ENCODE results near the gene TMEM169. TPM values are rescaled to one million over a fixed set of nuclear protein-coding genes. Genes with fewer than 3 reads are reported as not detected.

TMEM169 gene
- polyA plus RNA-seq (2013, experiment 1 of 2): 61.7 TPM
- polyA plus RNA-seq (2013, experiment 2 of 2): 62.7 TPM

GRCh38 chr2:216081487-216082116 is at the start of gene TMEM169, which contains the start of gene PECR:
Gene TMEM169, plus strand, starts transcription at chr2:216081919. Its CDS starts 14,045 bp downstream, at chr2:216095964.
Gene PECR, minus strand, starts transcription at chr2:216081809. Its CDS starts 68 bp downstream, at chr2:216081741.
- H2AK5ac ChIP-seq (ENCODE audit: low read depth, low read length): peak within 1 kb of the TSS; percentile 94
- WGBS, 2 donors (ENCODE audit: extremely low coverage in 2 of 2, insufficient read length in 2 of 2, insufficient replicate concordance in 1 of 2): no CpG with 5 or more reads among the region's 44 CpGs
- peak within 1 kb of the TSS; percentile 77 to 93 for H3K4me3 ChIP-seq (ENCODE audit: low read length in 2 of 2)
- peaks cover 0 to 4% of the 10 kb centered on the region in 2 donors for H3K36me3 ChIP-seq (replicated peaks in 1 of 2; ENCODE audit: control insufficient read depth in 2 of 2, insufficient read depth in 2 of 2, low read length in 2 of 2)
- peaks cover 6 to 16% of the 10 kb centered on the region in 2 donors for H3K4me1 ChIP-seq (ENCODE audit: control insufficient read depth in 2 of 2, insufficient read depth in 1 of 2, low read depth in 1 of 2, low read length in 2 of 2)
- peak within 1 kb of the TSS; percentile 94 for H3K4me2 ChIP-seq (ENCODE audit: insufficient read depth, low read length, poor library complexity, severe bottlenecking)
- H2AFZ ChIP-seq (ENCODE audit: low read length): peak within 1 kb of the TSS; percentile 92
- no peak within 1 kb of the TSS for H4K91ac ChIP-seq (ENCODE audit: low read depth, low read length, poor library complexity)
- H2BK12ac ChIP-seq (ENCODE audit: low read length): peak within 1 kb of the TSS; percentile 100
- peak within 1 kb of the TSS; percentile 100 for H3K18ac ChIP-seq (ENCODE audit: low read length)
- peak within 1 kb of the TSS; percentile 82 for H4K8ac ChIP-seq (ENCODE audit: low read depth, low read length)
- DNase-seq (ENCODE audit: low spot score): peak; percentile 69
- no peaks in the 10 kb centered on the region for H3K9me3 ChIP-seq (replicated peaks in 1 of 2; ENCODE audit: control insufficient read depth in 2 of 2, insufficient read depth in 1 of 2, low read depth in 1 of 2, low read length in 2 of 2)
- H3K27ac ChIP-seq (replicated peaks; ENCODE audit: low read length): peak within 1 kb of the TSS; percentile 95
- H3K14ac ChIP-seq (ENCODE audit: low read length): peak within 1 kb of the TSS; percentile 99
- peak within 1 kb of the TSS; percentile 99 for H3K9ac ChIP-seq (ENCODE audit: low read depth, low read length, poor library complexity)
- H2BK5ac ChIP-seq (ENCODE audit: low read length): peak within 1 kb of the TSS; percentile 99
- peak within 1 kb of the TSS; percentile 91 for H2BK120ac ChIP-seq (ENCODE audit: low read depth, low read length)
- no peaks in the 10 kb centered on the region for H3K27me3 ChIP-seq (ENCODE audit: control insufficient read depth in 3 of 3, insufficient read depth in 3 of 3, low read depth in 1 of 3, low read length in 3 of 3)
- H3K4ac ChIP-seq (ENCODE audit: low read length): no peak within 1 kb of the TSS
- H3K79me1 ChIP-seq (ENCODE audit: low read depth, low read length): peaks cover 1% of the 10 kb centered on the region
- peak within 1 kb of the TSS; percentile 99 for H2BK15ac ChIP-seq (ENCODE audit: low read length)
- H3K23ac ChIP-seq (ENCODE audit: low read depth, low read length, poor library complexity): peak within 1 kb of the TSS; percentile 99

- Histone ChIP-seq H2AK5ac (ENCODE audit: low read depth, low read length) (no peak overlapping the region), H3K4me3 (ENCODE audit: low read length in 2 of 2) (no peak overlapping the region), H3K79me1 (ENCODE audit: low read depth, low read length) (no peaks in the 10 kb centered on the region), H3K23ac (ENCODE audit: low read depth, low read length, poor library complexity) (no peak overlapping the region), H2BK15ac (ENCODE audit: low read length) (no peak overlapping the region), H2AFZ (ENCODE audit: low read length) (no peak overlapping the region), H3K9me3 (replicated peaks in 1 of 2; ENCODE audit: control insufficient read depth in 2 of 2, insufficient read depth in 1 of 2, low read depth in 1 of 2, low read length in 2 of 2) (no peaks in the 10 kb centered on the region), H2BK12ac (ENCODE audit: low read length) (no peak overlapping the region), H4K8ac (ENCODE audit: low read depth, low read length) (no peak overlapping the region), H3K4me2 (ENCODE audit: insufficient read depth, low read length, poor library complexity, severe bottlenecking) (no peak overlapping the region), H3K14ac (ENCODE audit: low read length) (no peak overlapping the region), H3K27me3 (ENCODE audit: control insufficient read depth in 3 of 3, insufficient read depth in 3 of 3, low read depth in 1 of 3, low read length in 3 of 3) (no peaks in the 10 kb centered on the region), H2BK120ac (ENCODE audit: low read depth, low read length) (no peak overlapping the region), H3K27ac (replicated peaks; ENCODE audit: low read length) (no peak overlapping the region), H3K36me3 (replicated peaks in 1 of 2; ENCODE audit: control insufficient read depth in 2 of 2, insufficient read depth in 2 of 2, low read length in 2 of 2) (peaks cover 0 to 18% of the 10 kb centered on the region in 2 donors), H4K91ac (ENCODE audit: low read depth, low read length, poor library complexity) (no peak overlapping the region), H3K4ac (ENCODE audit: low read length) (no peak overlapping the region), H2BK5ac (ENCODE audit: low read length) (no peak overlapping the region), H3K18ac (ENCODE audit: low read length) (no peak overlapping the region), H3K4me1 (ENCODE audit: control insufficient read depth in 2 of 2, insufficient read depth in 1 of 2, low read depth in 1 of 2, low read length in 2 of 2) (peaks cover 0 to 13% of the 10 kb centered on the region in 2 donors), H3K9ac (ENCODE audit: low read depth, low read length, poor library complexity) (no peak overlapping the region)
- DNase-seq (ENCODE audit: low spot score): no peak
- WGBS, 2 donors (ENCODE audit: extremely low coverage in 2 of 2, insufficient read length in 2 of 2, insufficient replicate concordance in 1 of 2): no CpG with 5 or more reads among the region's 1 CpG
Observed at GRCh38 chr2:216031960-216032689, 49.6 kb upstream of the TMEM169 start.

- no peak overlapping the region for H2BK5ac ChIP-seq (ENCODE audit: low read length)
- no peak for DNase-seq (ENCODE audit: low spot score)
- no peak overlapping the region for H4K91ac ChIP-seq (ENCODE audit: low read depth, low read length, poor library complexity)
- H2BK12ac ChIP-seq (ENCODE audit: low read length): no peak overlapping the region
- no peak overlapping the region for H3K27ac ChIP-seq (replicated peaks; ENCODE audit: low read length)
- peaks cover 0 to 13% of the 10 kb centered on the region in 2 donors for H3K4me1 ChIP-seq (ENCODE audit: control insufficient read depth in 2 of 2, insufficient read depth in 1 of 2, low read depth in 1 of 2, low read length in 2 of 2)
- H3K4me2 ChIP-seq (ENCODE audit: insufficient read depth, low read length, poor library complexity, severe bottlenecking): no peak overlapping the region
- no peaks in the 10 kb centered on the region for H3K79me1 ChIP-seq (ENCODE audit: low read depth, low read length)
- H3K18ac ChIP-seq (ENCODE audit: low read length): no peak overlapping the region
- H4K8ac ChIP-seq (ENCODE audit: low read depth, low read length): no peak overlapping the region
- peaks cover 2 to 26% of the 10 kb centered on the region in 2 donors for H3K36me3 ChIP-seq (replicated peaks in 1 of 2; ENCODE audit: control insufficient read depth in 2 of 2, insufficient read depth in 2 of 2, low read length in 2 of 2)
- H2BK15ac ChIP-seq (ENCODE audit: low read length): no peak overlapping the region
- H2BK120ac ChIP-seq (ENCODE audit: low read depth, low read length): no peak overlapping the region
- no peak overlapping the region for H2AFZ ChIP-seq (ENCODE audit: low read length)
- H3K4ac ChIP-seq (ENCODE audit: low read length): no peak overlapping the region
- H3K27me3 ChIP-seq (ENCODE audit: control insufficient read depth in 3 of 3, insufficient read depth in 3 of 3, low read depth in 1 of 3, low read length in 3 of 3): no peaks in the 10 kb centered on the region
- H3K14ac ChIP-seq (ENCODE audit: low read length): no peak overlapping the region
- H2AK5ac ChIP-seq (ENCODE audit: low read depth, low read length): no peak overlapping the region
- H3K23ac ChIP-seq (ENCODE audit: low read depth, low read length, poor library complexity): no peak overlapping the region
- WGBS, 2 donors (ENCODE audit: extremely low coverage in 2 of 2, insufficient read length in 2 of 2, insufficient replicate concordance in 1 of 2): no CpG with 5 or more reads among the region's 3 CpGs
- H3K9me3 ChIP-seq (replicated peaks in 1 of 2; ENCODE audit: control insufficient read depth in 2 of 2, insufficient read depth in 1 of 2, low read depth in 1 of 2, low read length in 2 of 2): no peaks in the 10 kb centered on the region
- no peak overlapping the region for H3K9ac ChIP-seq (ENCODE audit: low read depth, low read length, poor library complexity)
- no peak overlapping the region for H3K4me3 ChIP-seq (ENCODE audit: low read length in 2 of 2)
Observed at GRCh38 chr2:216033403-216033802, 48.3 kb upstream of the TMEM169 start.

GRCh38 chr2:216034065-216034464 is 47.7 kb upstream of the TMEM169 start:
- no peaks in the 10 kb centered on the region for H3K9me3 ChIP-seq (replicated peaks in 1 of 2; ENCODE audit: control insufficient read depth in 2 of 2, insufficient read depth in 1 of 2, low read depth in 1 of 2, low read length in 2 of 2)
- no peak overlapping the region for H3K14ac ChIP-seq (ENCODE audit: low read length)
- no peak overlapping the region for H2BK15ac ChIP-seq (ENCODE audit: low read length)
- H3K9ac ChIP-seq (ENCODE audit: low read depth, low read length, poor library complexity): peak overlapping the region; percentile 3
- no peaks in the 10 kb centered on the region for H3K27me3 ChIP-seq (ENCODE audit: control insufficient read depth in 3 of 3, insufficient read depth in 3 of 3, low read depth in 1 of 3, low read length in 3 of 3)
- H3K36me3 ChIP-seq (replicated peaks in 1 of 2; ENCODE audit: control insufficient read depth in 2 of 2, insufficient read depth in 2 of 2, low read length in 2 of 2): peaks cover 3 to 33% of the 10 kb centered on the region in 2 donors
- H3K4me1 ChIP-seq (ENCODE audit: control insufficient read depth in 2 of 2, insufficient read depth in 1 of 2, low read depth in 1 of 2, low read length in 2 of 2): peaks cover 0 to 13% of the 10 kb centered on the region in 2 donors
- DNase-seq (ENCODE audit: low spot score): peak; percentile 65
- H4K91ac ChIP-seq (ENCODE audit: low read depth, low read length, poor library complexity): no peak overlapping the region
- H3K4ac ChIP-seq (ENCODE audit: low read length): no peak overlapping the region
- peak overlapping the region; percentile 3 for H2AK5ac ChIP-seq (ENCODE audit: low read depth, low read length)
- H3K27ac ChIP-seq (replicated peaks; ENCODE audit: low read length): no peak overlapping the region
- H4K8ac ChIP-seq (ENCODE audit: low read depth, low read length): no peak overlapping the region
- no peak overlapping the region for H2AFZ ChIP-seq (ENCODE audit: low read length)
- H3K79me1 ChIP-seq (ENCODE audit: low read depth, low read length): no peaks in the 10 kb centered on the region
- no peak overlapping the region for H3K18ac ChIP-seq (ENCODE audit: low read length)
- H2BK120ac ChIP-seq (ENCODE audit: low read depth, low read length): no peak overlapping the region
- H3K4me2 ChIP-seq (ENCODE audit: insufficient read depth, low read length, poor library complexity, severe bottlenecking): no peak overlapping the region
- H2BK12ac ChIP-seq (ENCODE audit: low read length): no peak overlapping the region
- H3K4me3 ChIP-seq (ENCODE audit: low read length in 2 of 2): no peak overlapping the region
- no CpG with 5 or more reads among the region's 1 CpG for WGBS, 2 donors (ENCODE audit: extremely low coverage in 2 of 2, insufficient read length in 2 of 2, insufficient replicate concordance in 1 of 2)
- no peak overlapping the region for H3K23ac ChIP-seq (ENCODE audit: low read depth, low read length, poor library complexity)
- peak overlapping the region; percentile 47 for H2BK5ac ChIP-seq (ENCODE audit: low read length)

Data from neuronal stem cell (in vitro differentiated cells).